ENCODE data around the gene PLCG2.

GRCh38 chr16:81737885-81738536 is 41.1 kb upstream of the PLCG2 start:
- TF ChIP-seq CTCF (IDR thresholded peaks at IDR 0.05) (peak; percentile 78 to 85 (median 82)), EP300 (IDR thresholded peaks at IDR 0.05) (no peak)
